Measurements from ENCODE around the gene GCG. TPM values are rescaled to one million over a fixed set of nuclear protein-coding genes. Genes with fewer than 3 reads are reported as not detected.

GCG gene
- total and polyA plus RNA-seq, 4 donors = not detected

DNA sequence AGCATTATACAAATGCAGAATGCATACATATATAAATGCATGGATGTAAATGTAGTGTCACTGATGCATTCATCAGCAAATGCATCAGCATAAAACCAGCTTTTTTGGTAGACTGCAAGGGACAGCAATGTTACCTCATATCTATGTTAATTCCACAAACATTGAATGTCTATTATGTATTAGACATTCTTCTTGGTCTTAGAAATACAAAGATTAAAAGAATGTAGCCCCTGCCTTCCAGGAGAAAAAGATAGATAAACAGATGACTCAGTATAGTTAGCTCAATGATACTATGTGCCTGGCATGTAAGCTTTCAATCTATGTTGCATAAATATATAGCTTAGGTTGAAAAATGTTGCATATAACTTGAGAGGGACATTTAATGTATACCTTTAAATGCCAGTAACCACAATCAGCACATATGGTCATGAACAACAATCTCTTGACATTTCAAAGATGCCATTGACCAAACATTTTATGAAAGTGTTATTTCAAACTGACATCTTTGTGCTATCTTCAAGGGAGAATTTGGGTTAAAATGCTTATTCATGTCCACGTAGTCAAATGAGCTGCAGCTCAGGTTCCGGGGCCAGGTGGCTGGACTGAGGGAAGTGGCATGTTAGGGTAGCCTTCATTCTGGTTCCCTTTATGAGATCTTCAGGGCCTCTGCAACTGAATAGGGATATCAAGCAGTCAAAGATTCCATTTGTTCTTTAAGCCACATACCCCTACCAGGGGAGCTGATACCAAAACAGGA, 45.2 kb upstream of the GCG start:
- Histone ChIP-seq H3K27ac (ENCODE audit: low read depth in 1 of 2, low read length in 2 of 2) (no peak overlapping the region), H3K4me3 (ENCODE audit: low read depth in 1 of 3, low read length in 3 of 3) (no peak overlapping the region), H3K36me3 (ENCODE audit: control insufficient read depth in 4 of 4, insufficient read depth in 3 of 4, low read depth in 1 of 4, low read length in 3 of 4) (no peaks in the 10 kb centered on the region), H3K9ac (ENCODE audit: low read depth in 1 of 2, low read length in 2 of 2) (no peak overlapping the region), H3K27me3 (ENCODE audit: control insufficient read depth in 4 of 4, insufficient read depth in 4 of 4, low read length in 3 of 4) (no peaks in the 10 kb centered on the region), H3K9me3 (ENCODE audit: control insufficient read depth in 4 of 4, low read length in 3 of 4) (no peaks in the 10 kb centered on the region), H3K4me1 (ENCODE audit: control insufficient read depth in 4 of 4, insufficient read depth in 4 of 4, low read length in 3 of 4) (no peaks in the 10 kb centered on the region)
- 79% methylated on average over 2 of the region's 2 CpGs for WGBS
- TF ChIP-seq FOXA1 (IDR thresholded peaks at IDR 0.05) = no peak
- no peak for TF ChIP-seq RAD21 (IDR thresholded peaks at IDR 0.05)
- TF ChIP-seq, protein P1, sequence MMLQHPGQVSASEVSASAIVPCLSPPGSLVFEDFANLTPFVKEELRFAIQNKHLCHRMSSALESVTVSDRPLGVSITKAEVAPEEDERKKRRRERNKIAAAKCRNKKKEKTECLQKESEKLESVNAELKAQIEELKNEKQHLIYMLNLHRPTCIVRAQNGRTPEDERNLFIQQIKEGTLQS (IDR thresholded peaks at IDR 0.05) = no peak
- TF ChIP-seq ZBTB33 (IDR thresholded peaks at IDR 0.05) = no peak
- DNase-seq (ENCODE audit: low spot score) = no peak

DNA sequence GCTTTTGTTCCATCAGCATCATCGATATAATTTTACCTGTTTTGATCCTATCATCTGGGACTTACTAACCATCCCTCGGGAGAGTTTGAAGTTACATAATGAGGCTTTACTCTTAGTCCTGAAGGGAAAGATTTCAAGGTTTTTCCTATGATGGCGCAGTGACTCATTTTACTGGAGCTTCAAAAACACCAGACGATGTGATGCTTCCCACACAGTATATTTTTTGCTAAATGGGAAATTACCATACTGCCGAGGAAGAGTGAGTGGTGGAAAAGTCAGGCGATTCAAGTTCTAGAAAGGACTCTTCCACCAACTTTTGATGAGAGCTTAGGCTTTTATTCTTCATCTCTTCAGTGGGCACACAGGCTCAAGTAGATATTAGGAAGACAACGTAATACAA, 44.6 kb upstream of the GCG start:
- no peaks in the 10 kb centered on the region for H3K36me3 ChIP-seq (ENCODE audit: control insufficient read depth in 4 of 4, insufficient read depth in 3 of 4, low read depth in 1 of 4, low read length in 3 of 4)
- H3K27me3 ChIP-seq (ENCODE audit: control insufficient read depth in 4 of 4, insufficient read depth in 4 of 4, low read length in 3 of 4) = no peaks in the 10 kb centered on the region
- WGBS = 85% methylated on average over 7 of the region's 7 CpGs
- H3K4me1 ChIP-seq (ENCODE audit: control insufficient read depth in 4 of 4, insufficient read depth in 4 of 4, low read length in 3 of 4) = no peaks in the 10 kb centered on the region
- H3K9me3 ChIP-seq (ENCODE audit: control insufficient read depth in 4 of 4, low read length in 3 of 4) = no peaks in the 10 kb centered on the region
- TF ChIP-seq FOXA2 (IDR thresholded peaks at IDR 0.05) = no peak
- TF ChIP-seq, protein P2, sequence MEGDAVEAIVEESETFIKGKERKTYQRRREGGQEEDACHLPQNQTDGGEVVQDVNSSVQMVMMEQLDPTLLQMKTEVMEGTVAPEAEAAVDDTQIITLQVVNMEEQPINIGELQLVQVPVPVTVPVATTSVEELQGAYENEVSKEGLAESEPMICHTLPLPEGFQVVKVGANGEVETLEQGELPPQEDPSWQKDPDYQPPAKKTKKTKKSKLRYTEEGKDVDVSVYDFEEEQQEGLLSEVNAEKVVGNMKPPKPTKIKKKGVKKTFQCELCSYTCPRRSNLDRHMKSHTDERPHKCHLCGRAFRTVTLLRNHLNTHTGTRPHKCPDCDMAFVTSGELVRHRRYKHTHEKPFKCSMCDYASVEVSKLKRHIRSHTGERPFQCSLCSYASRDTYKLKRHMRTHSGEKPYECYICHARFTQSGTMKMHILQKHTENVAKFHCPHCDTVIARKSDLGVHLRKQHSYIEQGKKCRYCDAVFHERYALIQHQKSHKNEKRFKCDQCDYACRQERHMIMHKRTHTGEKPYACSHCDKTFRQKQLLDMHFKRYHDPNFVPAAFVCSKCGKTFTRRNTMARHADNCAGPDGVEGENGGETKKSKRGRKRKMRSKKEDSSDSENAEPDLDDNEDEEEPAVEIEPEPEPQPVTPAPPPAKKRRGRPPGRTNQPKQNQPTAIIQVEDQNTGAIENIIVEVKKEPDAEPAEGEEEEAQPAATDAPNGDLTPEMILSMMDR (IDR thresholded peaks at IDR 0.05; ENCODE audit: low read depth, low read length, missing input control) = no peak
- H3K4me3 ChIP-seq (ENCODE audit: low read depth in 1 of 3, low read length in 3 of 3) = no peak overlapping the region
- H3K27ac ChIP-seq (ENCODE audit: low read depth in 1 of 2, low read length in 2 of 2) = no peak overlapping the region
- no peak for DNase-seq (ENCODE audit: low spot score)
- H3K9ac ChIP-seq (ENCODE audit: low read depth in 1 of 2, low read length in 2 of 2) = no peak overlapping the region

- 84% methylated on average over 3 of the region's 3 CpGs for WGBS
- Histone ChIP-seq H3K4me3 (ENCODE audit: low read depth in 1 of 3, low read length in 3 of 3) (no peak overlapping the region), H3K4me1 (ENCODE audit: control insufficient read depth in 4 of 4, insufficient read depth in 4 of 4, low read length in 3 of 4) (peaks cover 0 to 14% (median under 1%) of the 10 kb centered on the region in 4 donors), H3K9ac (ENCODE audit: low read depth in 1 of 2, low read length in 2 of 2) (no peak overlapping the region), H3K27ac (ENCODE audit: low read depth in 1 of 2, low read length in 2 of 2) (no peak overlapping the region), H3K36me3 (ENCODE audit: control insufficient read depth in 4 of 4, insufficient read depth in 3 of 4, low read depth in 1 of 4, low read length in 3 of 4) (no peaks in the 10 kb centered on the region), H3K9me3 (ENCODE audit: control insufficient read depth in 4 of 4, low read length in 3 of 4) (no peaks in the 10 kb centered on the region), H3K27me3 (ENCODE audit: control insufficient read depth in 4 of 4, insufficient read depth in 4 of 4, low read length in 3 of 4) (no peaks in the 10 kb centered on the region)
- TF ChIP-seq FOXA1 (IDR thresholded peaks at IDR 0.05) = no peak
- TF ChIP-seq, protein P2 (IDR thresholded peaks at IDR 0.05; ENCODE audit: low read depth, low read length, missing input control) = no peak
- no peak for TF ChIP-seq HNF4G (IDR thresholded peaks at IDR 0.05)
- no peak for TF ChIP-seq TAF1 (conservative IDR thresholded peaks at IDR 0.05)
- TF ChIP-seq MAX (IDR thresholded peaks at IDR 0.05) = no peak
- TF ChIP-seq JUND (IDR thresholded peaks at IDR 0.05) = no peak
- no peak for TF ChIP-seq ZBTB33 (IDR thresholded peaks at IDR 0.05)
- TF ChIP-seq EGR1 (IDR thresholded peaks at IDR 0.05; ENCODE audit: low read depth in 2 of 2) = no peak
- no peak for TF ChIP-seq YY1 (IDR thresholded peaks at IDR 0.05)
- no peak for TF ChIP-seq HNF4A (conservative IDR thresholded peaks at IDR 0.05)
- no peak for TF ChIP-seq RAD21 (IDR thresholded peaks at IDR 0.05)
- TF ChIP-seq, protein P1 (IDR thresholded peaks at IDR 0.05) = no peak
- DNase-seq (ENCODE audit: low spot score) = no peak
These were observed 36.4 kb upstream of the GCG start for GRCh38 chr2:162188451-162188850.
